Caco-2 (cell line): ENCODE results near the gene NDST3. TPM values are rescaled to one million over a fixed set of nuclear protein-coding genes. Genes with fewer than 3 reads are reported as not detected.

Experiments used
- BruUV-seq: library from RNA; stranded (reverse); fragments of 400-500 nt; replicated peaks from 2 replicates; lab custom pipeline; 2021; lab: Mats Ljungman, UMichigan
- CTCF ChIA-PET: fragments of 300-600 bp; sonication (Branson Sonifier 250); formaldehyde crosslinking; loops from one replicate; lab custom pipeline; 2022; ENCODE audit warnings: antibody characterized with exemption; lab: Charles Lee
- POLR2A ChIA-PET: fragments of 300-600 bp; sonication (Branson Sonifier 250); formaldehyde crosslinking; loops from one replicate; lab custom pipeline; 2022; ENCODE audit warnings: antibody characterized with exemption; lab: Charles Lee
- DNase-seq, 2 experiments: peaks; one replicate each; pipeline versions ENCODE4 v3.0.0 to v3.0.0-alpha.2; 2020 to 2022
- H3K27me3 ChIP-seq: replicated peaks from 2 replicates; pipeline ENCODE4 v1.6.0; 2011; ENCODE audit warnings: low read length; ENCODE audit not compliant: control insufficient read depth, insufficient read depth
- H3K36me3 ChIP-seq: 2 replicates; pipeline ENCODE4 v1.5.1; 2011; ENCODE audit warnings: low read length; ENCODE audit not compliant: control insufficient read depth, insufficient read depth
- H3K4me1 ChIP-seq: fragments of 250-450 bp; sonication (Bioruptor Pico); 2 replicates; pipeline ENCODE4 v1.5.1; 2020; ENCODE audit warnings: mild to moderate bottlenecking
- H3K4me3 ChIP-seq: 2 replicates; pipeline ENCODE4 v1.5.1; 2011; ENCODE audit warnings: low read depth, mild to moderate bottlenecking, control low read depth, low read length
- H3K9me3 ChIP-seq: fragments of 250-450 bp; sonication (Bioruptor Pico); 2 replicates; pipeline ENCODE4 v1.5.1; 2020; ENCODE audit warnings: mild to moderate bottlenecking, moderate library complexity
- H3K27ac Mint-ChIP-seq: one replicate; pipeline ENCODE4 v1.8.0; 2022; ENCODE audit warnings: mixed read lengths; ENCODE audit not compliant: unreplicated experiment
- H3K27me3 Mint-ChIP-seq: one replicate; pipeline ENCODE4 v1.8.0; 2022; ENCODE audit warnings: mixed read lengths; ENCODE audit not compliant: insufficient read depth, unreplicated experiment
- H3K36me3 Mint-ChIP-seq: one replicate; pipeline ENCODE4 v1.8.0; 2022; ENCODE audit warnings: mild to moderate bottlenecking, mixed read lengths; ENCODE audit not compliant: insufficient read depth, unreplicated experiment
- H3K4me1 Mint-ChIP-seq: one replicate; pipeline ENCODE4 v1.8.0; 2022; ENCODE audit warnings: low read depth, mixed read lengths; ENCODE audit not compliant: unreplicated experiment
- H3K4me3 Mint-ChIP-seq: one replicate; pipeline ENCODE4 v1.8.0; 2022; ENCODE audit warnings: mild to moderate bottlenecking, moderate library complexity, mixed read lengths; ENCODE audit not compliant: unreplicated experiment
- H3K9me3 Mint-ChIP-seq: one replicate; pipeline ENCODE4 v1.8.0; 2022; ENCODE audit warnings: mixed read lengths; ENCODE audit not compliant: unreplicated experiment
- CTCF ChIP-seq, 2 experiments: fragments of 200-600 bp in 1 of 2; IDR thresholded peaks; 1 replicate in 1 of 2; 2 replicates in 1 of 2; pipeline versions ENCODE4 v1.5.1 to v1.8.0; 2011 to 2022; ENCODE audit warnings: antibody characterized with exemption in 1 of 2, control low read depth in 1 of 2, inconsistent platforms in 1 of 2, low read depth in 1 of 2, low read length in 1 of 2, mild to moderate bottlenecking in 1 of 2, moderate library complexity in 1 of 2; ENCODE audit not compliant: insufficient read depth in 1 of 2, severe bottlenecking in 1 of 2, unreplicated experiment in 1 of 2
- intact Hi-C: fragments of 100-400 bp; cut with micrococcal nuclease; formaldehyde crosslinking; loops from one replicate; pipeline ENCODE4 v1.10.0; 2022; ENCODE audit not compliant: unreplicated experiment
- total RNA-seq: library from RNA; stranded (reverse); gene quantifications from 2 replicates; pipeline ENCODE4 v1.2.3, GENCODE V29; 2022

The NDST3 gene
- total RNA-seq, 1 experiment from 2014 or later: not detected

DNA sequence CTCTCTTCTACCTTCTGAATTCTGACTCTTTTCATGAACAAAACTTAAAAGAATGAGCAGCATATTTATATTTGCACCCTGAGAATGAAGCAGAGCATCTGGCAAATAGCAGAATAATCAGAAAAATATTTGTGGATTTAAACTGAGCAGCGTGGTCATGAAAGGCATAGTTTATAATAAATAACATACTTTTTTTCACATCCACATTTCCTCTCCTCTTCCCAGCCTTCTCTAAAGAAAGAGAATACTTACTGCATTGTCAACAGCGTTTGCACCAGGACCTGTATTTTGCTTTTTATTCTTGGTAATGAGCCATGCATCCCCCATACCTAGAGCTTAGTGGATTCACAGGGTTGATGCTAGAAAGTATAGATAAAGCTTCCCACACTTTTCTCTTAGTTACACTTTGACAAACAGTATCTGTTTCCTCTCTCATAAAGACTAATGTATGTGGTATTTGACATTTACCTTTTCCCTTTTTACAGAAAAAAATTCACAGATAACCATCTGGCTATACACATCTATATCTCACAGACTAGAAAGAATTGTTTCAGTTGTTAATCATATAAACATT, 187.0 kb downstream of the NDST3 start:
- no peak for TF ChIP-seq CTCF (IDR thresholded peaks at IDR 0.05; ENCODE audit: insufficient read depth in 1 of 2, low read depth in 1 of 2, low read length in 1 of 2, severe bottlenecking in 1 of 2, unreplicated experiment in 1 of 2)
- no peaks in the 10 kb centered on the region for H3K36me3 Mint-ChIP-seq
- ChIA-PET CTCF (no interaction called here), POLR2A (no interaction called here)
- no peaks in the 10 kb centered on the region for H3K9me3 Mint-ChIP-seq
- H3K4me3 Mint-ChIP-seq: no peak overlapping the region
- BruUV-seq: no TSS peak
- H3K4me1 Mint-ChIP-seq: no peaks in the 10 kb centered on the region
- Histone ChIP-seq H3K9me3 (no peaks in the 10 kb centered on the region), H3K27me3 (no peaks in the 10 kb centered on the region), H3K4me3 (no peak overlapping the region), H3K36me3 (no peaks in the 10 kb centered on the region), H3K4me1 (no peaks in the 10 kb centered on the region)
- H3K27me3 Mint-ChIP-seq: peaks cover 3% of the 10 kb centered on the region
- no peak overlapping the region for H3K27ac Mint-ChIP-seq
- intact Hi-C loops: loop anchor here (10.0 kb wide), 1 partner anchor 427 kb away; no protein-coding TSS in a partner anchor
- DNase-seq: no peak

- no peaks in the 10 kb centered on the region for H3K36me3 ChIP-seq
- no peak overlapping the region for H3K4me3 ChIP-seq
- H3K9me3 ChIP-seq: no peaks in the 10 kb centered on the region
- intact Hi-C loops: loop anchor here (1.0 to 10.0 kb wide), 3 partner anchors 46 to 430 kb away; no protein-coding TSS in a partner anchor
- H3K4me3 Mint-ChIP-seq: no peak overlapping the region
- DNase-seq: peak in 1 of 2 experiments; percentile 13
- H3K4me1 ChIP-seq: no peaks in the 10 kb centered on the region
- peaks cover 3% of the 10 kb centered on the region for H3K27me3 Mint-ChIP-seq
- no peaks in the 10 kb centered on the region for H3K9me3 Mint-ChIP-seq
- POLR2A ChIA-PET: no interaction called here
- CTCF ChIA-PET: interaction anchor here (0.6 kb wide), 1 partner anchor 129 kb away, joined by 5 read pairs; the partner anchor contains the start of gene PRSS12
- H3K36me3 Mint-ChIP-seq: no peaks in the 10 kb centered on the region
- TF ChIP-seq CTCF (IDR thresholded peaks at IDR 0.05; ENCODE audit: insufficient read depth in 1 of 2, low read depth in 1 of 2, low read length in 1 of 2, severe bottlenecking in 1 of 2, unreplicated experiment in 1 of 2): peak; percentile 44 to 60
- no peak overlapping the region for H3K27ac Mint-ChIP-seq
- no peaks in the 10 kb centered on the region for H3K4me1 Mint-ChIP-seq
- no peaks in the 10 kb centered on the region for H3K27me3 ChIP-seq
- BruUV-seq: no TSS peak
Measured at GRCh38 chr4:118224243-118224829, 190.1 kb downstream of the NDST3 start.

GRCh38 chr4:118225511-118225910, 191.2 kb downstream of the NDST3 start:
- BruUV-seq: no TSS peak
- TF ChIP-seq CTCF (IDR thresholded peaks at IDR 0.05; ENCODE audit: insufficient read depth in 1 of 2, low read depth in 1 of 2, low read length in 1 of 2, severe bottlenecking in 1 of 2, unreplicated experiment in 1 of 2): no peak
- H3K27me3 ChIP-seq: no peaks in the 10 kb centered on the region
- no peaks in the 10 kb centered on the region for H3K36me3 ChIP-seq
- CTCF ChIA-PET: interaction anchor here (0.9 kb wide), 1 partner anchor 776 kb away, joined by 3 read pairs; no protein-coding TSS in a partner anchor
- Mint-ChIP-seq H3K4me1 (no peaks in the 10 kb centered on the region), H3K4me3 (no peak overlapping the region), H3K27ac (no peak overlapping the region), H3K27me3 (no peaks in the 10 kb centered on the region), H3K9me3 (no peaks in the 10 kb centered on the region), H3K36me3 (no peaks in the 10 kb centered on the region)
- DNase-seq: no peak
- H3K9me3 ChIP-seq: no peaks in the 10 kb centered on the region
- POLR2A ChIA-PET: no interaction called here
- H3K4me1 ChIP-seq: no peaks in the 10 kb centered on the region
- intact Hi-C loops: loop anchor here (2.0 to 10.0 kb wide), 2 partner anchors 45 to 431 kb away; no protein-coding TSS in a partner anchor
- no peak overlapping the region for H3K4me3 ChIP-seq
